ENCODE results near the gene GPBP1L1.

DNA sequence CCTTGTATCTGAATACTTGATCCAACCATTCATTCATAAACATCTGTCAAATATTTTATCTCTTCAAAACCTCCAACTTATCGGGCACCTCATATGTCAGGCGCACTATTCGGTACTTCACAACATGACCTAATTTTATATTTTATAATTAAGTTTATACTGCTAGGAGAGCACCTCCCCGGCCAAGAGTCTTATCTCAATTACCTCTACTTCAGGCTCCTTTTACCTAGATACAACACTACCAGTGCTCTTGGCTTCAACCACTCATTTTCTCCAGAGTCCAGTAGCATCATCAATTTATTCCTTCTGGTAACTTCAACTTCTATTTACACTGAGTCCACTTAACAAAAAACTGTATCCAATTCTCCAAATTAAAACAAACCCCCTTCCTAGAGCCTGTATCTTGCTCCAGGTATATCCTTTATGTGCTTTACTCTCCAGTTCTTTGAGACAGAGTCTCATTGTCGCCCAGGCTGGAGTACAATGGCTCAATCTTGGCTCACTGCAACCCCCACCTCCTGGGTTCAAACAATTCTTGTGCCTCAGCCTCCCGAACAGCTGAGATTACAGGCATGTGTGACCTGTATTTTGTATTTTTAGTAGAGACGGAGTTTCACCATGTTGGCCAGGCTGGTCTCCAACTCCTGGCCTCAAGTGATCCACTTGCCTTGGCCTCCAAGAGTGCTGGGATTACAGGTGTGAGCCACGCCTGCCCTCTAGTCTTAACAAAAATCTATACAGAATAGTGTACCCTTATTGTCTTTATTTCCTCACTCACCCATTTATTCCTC, 18.8 kb downstream of the GPBP1L1 start:
- TF ChIP-seq CTCF (IDR thresholded peaks at IDR 0.05; ENCODE audit: low read depth, low read length) (no peak), EZH2phosphoT487 (IDR thresholded peaks at IDR 0.05; ENCODE audit: low read depth) (no peak)

Measured in OCI-LY3 (cell line).